Measurements from ENCODE around the gene CLCNKA.
"Not testable (repeated sequence)": the region's sequence is repeated elsewhere in the genome, so short reads cannot be mapped to it uniquely, and the experiment has no call there.

Gene CLCNKA

GRCh38 chr1:16054598-16055540 is 33.0 kb downstream of the CLCNKA start:
- DNase-seq (ENCODE audit: low read depth) = no peak
- no peak for TF ChIP-seq CTCF (IDR thresholded peaks at IDR 0.05; ENCODE audit: control insufficient read depth, extremely low read depth, insufficient read depth)
- H3K4me3 ChIP-seq (ENCODE audit: low read depth, low read length) = no peak overlapping the region

- peak; percentile 41 for DNase-seq (ENCODE audit: low read depth)
- TF ChIP-seq CTCF (IDR thresholded peaks at IDR 0.05; ENCODE audit: control insufficient read depth, extremely low read depth, insufficient read depth) = peak; percentile 58
Observed at GRCh38 chr1:16055613-16056520, 34.0 kb downstream of the CLCNKA start.

GRCh38 chr1:16056521-16056912 is 34.7 kb downstream of the CLCNKA start:
- not testable (repeated sequence) for H3K4me3 ChIP-seq (ENCODE audit: low read depth, low read length); DNase-seq (ENCODE audit: low read depth)

More at GRCh38 chr1:16055613-16056520, 34.0 kb downstream of the CLCNKA start:
- H3K4me3 ChIP-seq (ENCODE audit: low read depth, low read length) = no peak overlapping the region

- DNase-seq (ENCODE audit: low read depth); H3K4me3 ChIP-seq (ENCODE audit: low read depth, low read length): not testable (repeated sequence)
Observed at GRCh38 chr1:16057314-16057915, 35.6 kb downstream of the CLCNKA start.

- not testable (repeated sequence) for DNase-seq (ENCODE audit: low read depth); H3K4me3 ChIP-seq (ENCODE audit: low read depth, low read length)
Observed at GRCh38 chr1:16058394-16059120, 36.7 kb downstream of the CLCNKA start.

- no peak for TF ChIP-seq CTCF (IDR thresholded peaks at IDR 0.05; ENCODE audit: control insufficient read depth, extremely low read depth, insufficient read depth)
- no peak overlapping the region for H3K4me3 ChIP-seq (ENCODE audit: low read depth, low read length)
- no peak for DNase-seq (ENCODE audit: low read depth)
Observed at GRCh38 chr1:16061266-16061665, 39.4 kb downstream of the CLCNKA start.

- not testable (repeated sequence) for DNase-seq (ENCODE audit: low read depth); H3K4me3 ChIP-seq (ENCODE audit: low read depth, low read length)
Observed at GRCh38 chr1:16061989-16062686, 40.3 kb downstream of the CLCNKA start.

- not testable (repeated sequence) for DNase-seq (ENCODE audit: low read depth); H3K4me3 ChIP-seq (ENCODE audit: low read depth, low read length)
Observed at GRCh38 chr1:16062687-16063075, 40.8 kb downstream of the CLCNKA start.
